Endodermal cell (in vitro differentiated cells): Measurements from ENCODE around the gene ARHGEF37. TPM values are rescaled to one million over a fixed set of nuclear protein-coding genes. Genes with fewer than 3 reads are reported as not detected.

Experiments
- DNase-seq: peaks from one replicate; pipeline ENCODE4 v3.0.0-alpha.2; 2017
- H3K27ac ChIP-seq: 2 replicates; pipeline ENCODE4 v1.5.1; 2013; ENCODE audit warnings: mild to moderate bottlenecking, low read depth, low read length, moderate library complexity
- H3K27me3 ChIP-seq: 2 replicates; pipeline ENCODE4 v1.6.1; 2013; ENCODE audit warnings: mild to moderate bottlenecking, low read length, moderate library complexity; ENCODE audit not compliant: insufficient read depth, control insufficient read depth, poor library complexity, severe bottlenecking
- H3K36me3 ChIP-seq: 2 replicates; pipeline ENCODE4 v1.7.0; 2013; ENCODE audit warnings: mild to moderate bottlenecking, low read length, moderate library complexity; ENCODE audit not compliant: control insufficient read depth, insufficient read depth
- H3K4me1 ChIP-seq: one replicate; pipeline ENCODE4 v1.7.0; 2013; ENCODE audit warnings: low read length; ENCODE audit not compliant: control insufficient read depth, insufficient read depth
- H3K4me3 ChIP-seq: 2 replicates; pipeline ENCODE4 v1.5.1; 2013; ENCODE audit warnings: mild to moderate bottlenecking, low read length, moderate library complexity
- H3K9ac ChIP-seq: 2 replicates; pipeline ENCODE4 v1.6.1; 2013; ENCODE audit warnings: mild to moderate bottlenecking, low read length, moderate library complexity; ENCODE audit not compliant: poor library complexity, severe bottlenecking; ENCODE audit errors: extremely low read depth
- H3K9me3 ChIP-seq: 2 replicates; pipeline ENCODE4 v1.6.1; 2013; ENCODE audit warnings: mild to moderate bottlenecking, low read length, moderate library complexity; ENCODE audit not compliant: control insufficient read depth
- H3K27ac Mint-ChIP-seq: 2 replicates; pipeline ENCODE4 v1.8.0; 2020; ENCODE audit warnings: mixed read lengths
- H3K27me3 Mint-ChIP-seq: 2 replicates; pipeline ENCODE4 v1.8.0; 2021; ENCODE audit warnings: mild to moderate bottlenecking, mixed read lengths; ENCODE audit not compliant: insufficient read depth
- H3K36me3 Mint-ChIP-seq: 2 replicates; pipeline ENCODE4 v1.8.0; 2020; ENCODE audit warnings: low read depth, mixed read lengths
- H3K4me1 Mint-ChIP-seq: 2 replicates; pipeline ENCODE4 v1.8.0; 2020; ENCODE audit warnings: mixed read lengths
- H3K4me3 Mint-ChIP-seq: 2 replicates; pipeline ENCODE4 v1.8.0; 2020; ENCODE audit warnings: mild to moderate bottlenecking, moderate library complexity, mixed read lengths
- H3K9me3 Mint-ChIP-seq: 2 replicates; pipeline ENCODE4 v1.8.0; 2020; ENCODE audit warnings: mild to moderate bottlenecking, mixed read lengths
- WGBS, 2 experiments: methylation state at CpG; one replicate each; pipeline versions ENCODE4 v1.1.5 to v1.1.7; 2013; ENCODE audit warnings: missing lambda C conversion rate in 2 of 2, mixed read lengths in 1 of 2; ENCODE audit not compliant: insufficient coverage in 1 of 2, insufficient read length in 1 of 2; 5-methylcytosine and 5-hydroxymethylcytosine counted together
- total RNA-seq, 2 donors: library from RNA; stranded (reverse); fragmentation: NEBNext Ultra II Directional in 1 of 2; extraction: Animal tissue kit (Norgen Biotek cat#: 25700) in 1 of 2; gene quantifications; 2 replicates in 1 of 2; 3 replicates in 1 of 2; pipeline ENCODE4 v1.2.1, GENCODE V29; 2021
- TF ChIP-seq, protein P1 (sequence below): fragments of 200-600 bp; sonication (generic); conservative IDR thresholded peaks from 2 replicates; pipeline ENCODE4 v1.5.0; 2021; ENCODE audit warnings: antibody characterized with exemption, mild to moderate bottlenecking

Gene ARHGEF37
- total RNA-seq, 2 donors from 2014 or later: 0.57 to 0.93 TPM

DNA sequence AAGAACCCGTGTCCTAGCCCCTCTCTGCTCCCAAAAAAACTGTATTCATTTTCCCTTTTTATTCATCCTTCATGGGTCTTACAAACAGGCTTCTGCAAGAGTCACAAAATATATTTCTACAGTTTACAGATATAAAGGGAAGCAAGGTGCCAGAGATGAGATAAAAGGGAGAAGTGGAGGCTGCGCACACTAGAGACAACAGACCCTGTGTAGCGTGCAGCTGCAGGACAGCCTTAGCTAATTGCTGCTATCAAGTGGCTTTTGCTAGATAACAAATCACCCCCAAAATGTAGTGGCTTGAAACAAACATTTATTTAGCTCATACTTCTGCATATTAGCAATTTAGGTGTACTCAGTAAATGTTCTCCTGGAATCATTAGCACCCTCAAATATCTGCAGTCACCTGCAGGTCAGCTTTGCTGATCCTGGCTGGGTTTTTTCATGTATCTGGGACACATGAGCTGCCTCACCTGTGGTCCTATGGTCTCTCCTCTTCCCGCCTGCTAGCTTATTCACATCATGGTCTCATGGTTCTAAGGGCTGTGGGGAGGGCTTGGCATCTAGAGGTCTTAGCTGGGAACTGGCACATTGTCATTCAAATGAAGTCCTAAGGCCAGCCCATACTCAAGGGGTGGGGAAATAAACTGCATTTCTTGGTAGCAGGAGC lies 29.4 kb downstream of the ARHGEF37 start:
- H3K9ac ChIP-seq: no peak overlapping the region
- peaks cover 9% of the 10 kb centered on the region for H3K9me3 ChIP-seq
- Mint-ChIP-seq H3K4me1 (no peaks in the 10 kb centered on the region), H3K36me3 (no peaks in the 10 kb centered on the region), H3K27ac (no peak overlapping the region), H3K4me3 (no peak overlapping the region), H3K9me3 (peaks cover 10% of the 10 kb centered on the region), H3K27me3 (no peaks in the 10 kb centered on the region)
- DNase-seq: no peak
- no peaks in the 10 kb centered on the region for H3K36me3 ChIP-seq
- no peaks in the 10 kb centered on the region for H3K4me1 ChIP-seq
- H3K4me3 ChIP-seq: no peak overlapping the region
- WGBS, 2 experiments: 92 to 100% methylated on average over 3 to 4 of the region's 4 CpGs
- no peaks in the 10 kb centered on the region for H3K27me3 ChIP-seq
- TF ChIP-seq, protein P1, sequence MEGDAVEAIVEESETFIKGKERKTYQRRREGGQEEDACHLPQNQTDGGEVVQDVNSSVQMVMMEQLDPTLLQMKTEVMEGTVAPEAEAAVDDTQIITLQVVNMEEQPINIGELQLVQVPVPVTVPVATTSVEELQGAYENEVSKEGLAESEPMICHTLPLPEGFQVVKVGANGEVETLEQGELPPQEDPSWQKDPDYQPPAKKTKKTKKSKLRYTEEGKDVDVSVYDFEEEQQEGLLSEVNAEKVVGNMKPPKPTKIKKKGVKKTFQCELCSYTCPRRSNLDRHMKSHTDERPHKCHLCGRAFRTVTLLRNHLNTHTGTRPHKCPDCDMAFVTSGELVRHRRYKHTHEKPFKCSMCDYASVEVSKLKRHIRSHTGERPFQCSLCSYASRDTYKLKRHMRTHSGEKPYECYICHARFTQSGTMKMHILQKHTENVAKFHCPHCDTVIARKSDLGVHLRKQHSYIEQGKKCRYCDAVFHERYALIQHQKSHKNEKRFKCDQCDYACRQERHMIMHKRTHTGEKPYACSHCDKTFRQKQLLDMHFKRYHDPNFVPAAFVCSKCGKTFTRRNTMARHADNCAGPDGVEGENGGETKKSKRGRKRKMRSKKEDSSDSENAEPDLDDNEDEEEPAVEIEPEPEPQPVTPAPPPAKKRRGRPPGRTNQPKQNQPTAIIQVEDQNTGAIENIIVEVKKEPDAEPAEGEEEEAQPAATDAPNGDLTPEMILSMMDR: no peak
- no peak overlapping the region for H3K27ac ChIP-seq

DNA sequence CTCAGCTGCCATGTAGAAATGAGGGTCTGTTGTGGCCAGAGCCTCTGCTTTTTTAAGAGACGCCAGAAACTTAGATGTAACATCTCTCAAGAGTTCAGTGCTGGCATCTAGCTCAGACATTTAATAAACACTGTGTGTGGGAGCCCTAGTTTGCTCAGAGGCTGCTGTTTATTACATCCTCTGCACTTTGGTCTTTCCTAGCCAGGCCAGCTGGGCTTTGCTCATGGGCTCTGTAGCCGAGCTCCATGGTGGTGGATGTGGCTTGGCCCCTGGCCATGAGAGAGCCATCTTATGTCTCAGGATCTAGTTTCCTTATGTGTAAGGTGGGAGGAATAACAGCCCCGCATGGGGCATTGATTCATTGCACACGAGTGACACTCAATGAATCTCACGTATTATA lies 30.0 kb downstream of the ARHGEF37 start:
- peaks cover 9% of the 10 kb centered on the region for H3K9me3 ChIP-seq
- TF ChIP-seq, protein P1: no peak
- 91% methylated on average over 4 to 5 of the region's 5 CpGs for WGBS, 2 experiments
- no peaks in the 10 kb centered on the region for H3K27me3 ChIP-seq
- H3K36me3 ChIP-seq: no peaks in the 10 kb centered on the region
- no peaks in the 10 kb centered on the region for H3K4me1 Mint-ChIP-seq
- no peaks in the 10 kb centered on the region for H3K4me1 ChIP-seq
- no peak overlapping the region for H3K4me3 ChIP-seq
- peaks cover 10% of the 10 kb centered on the region for H3K9me3 Mint-ChIP-seq
- H3K36me3 Mint-ChIP-seq: no peaks in the 10 kb centered on the region
- no peak overlapping the region for H3K27ac Mint-ChIP-seq
- H3K27ac ChIP-seq: no peak overlapping the region
- H3K4me3 Mint-ChIP-seq: no peak overlapping the region
- no peak for DNase-seq
- H3K9ac ChIP-seq: no peak overlapping the region
- no peaks in the 10 kb centered on the region for H3K27me3 Mint-ChIP-seq

DNA sequence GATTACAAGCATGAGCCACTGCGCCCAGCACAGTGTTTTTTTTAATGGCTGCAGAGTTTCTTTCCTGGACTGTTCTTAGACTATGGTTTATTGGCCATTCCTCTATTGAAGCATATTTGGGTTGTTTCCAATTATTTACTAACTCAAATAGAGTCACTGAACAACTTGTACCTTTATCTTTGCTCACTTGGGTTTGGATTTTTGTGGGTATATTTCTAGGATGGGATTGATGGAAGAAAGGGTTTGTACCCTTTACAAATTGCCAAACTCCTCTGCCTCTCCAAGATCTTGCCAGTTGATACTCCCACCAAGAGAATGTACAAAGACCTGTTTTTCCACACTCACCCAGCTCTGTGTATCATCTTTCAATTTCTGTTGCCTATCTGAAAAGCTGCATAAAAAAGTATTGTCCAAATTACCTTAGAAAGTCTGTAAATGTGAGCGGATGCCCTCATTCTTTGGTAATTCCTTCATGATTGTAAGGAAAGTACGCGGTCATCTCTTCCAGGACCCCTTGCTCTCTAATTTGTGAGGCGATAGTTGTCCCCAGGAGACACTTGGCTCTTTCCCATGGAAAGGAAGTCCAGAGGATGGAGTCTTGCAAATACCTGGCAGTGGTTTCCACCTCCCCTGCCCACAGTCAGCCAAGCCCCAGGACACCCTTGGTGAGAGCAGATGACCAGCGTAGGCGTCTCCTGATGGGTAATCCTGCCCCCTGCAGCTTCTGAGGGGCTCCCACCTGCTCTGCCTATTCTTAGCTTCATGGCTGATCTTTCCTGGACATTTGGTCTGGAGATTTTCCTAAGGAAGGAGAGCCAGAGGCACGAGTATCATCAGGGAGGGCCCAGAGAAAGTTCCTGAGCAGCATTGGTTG lies 33.0 kb downstream of the ARHGEF37 start:
- Mint-ChIP-seq H3K4me1 (peaks cover 1% of the 10 kb centered on the region), H3K27me3 (no peaks in the 10 kb centered on the region), H3K4me3 (no peak overlapping the region), H3K36me3 (no peaks in the 10 kb centered on the region), H3K27ac (no peak overlapping the region), H3K9me3 (peaks cover 10% of the 10 kb centered on the region)
- WGBS, 2 experiments: 91 to 94% methylated on average over 6 to 8 of the region's 8 CpGs
- Histone ChIP-seq H3K36me3 (no peaks in the 10 kb centered on the region), H3K4me3 (no peak overlapping the region), H3K27ac (no peak overlapping the region), H3K9ac (no peak overlapping the region), H3K9me3 (peaks cover 9% of the 10 kb centered on the region), H3K4me1 (peaks cover 4% of the 10 kb centered on the region), H3K27me3 (no peaks in the 10 kb centered on the region)
- DNase-seq: no peak
- TF ChIP-seq, protein P1: no peak
